Measurements from ENCODE around the gene GPER1.
"Not testable (repeated sequence)": the region's sequence is repeated elsewhere in the genome, so short reads cannot be mapped to it uniquely, and the experiment has no call there.

Gene GPER1

GRCh38 chr7:1103789-1104515, 16.0 kb downstream of the GPER1 start:
- no peak for DNase-seq (ENCODE audit: low spot score)

- DNase-seq (ENCODE audit: low spot score), result no peak
These were observed 16.7 kb downstream of the GPER1 start for GRCh38 chr7:1104516-1105179.

- DNase-seq (ENCODE audit: low spot score), result no peak
These were observed 17.3 kb downstream of the GPER1 start for GRCh38 chr7:1105189-1105588.

GRCh38 chr7:1106063-1106792, 18.3 kb downstream of the GPER1 start:
- no peak for DNase-seq (ENCODE audit: low spot score)

- no peak for DNase-seq (ENCODE audit: low spot score)
These were observed 19.0 kb downstream of the GPER1 start for GRCh38 chr7:1106793-1107421.

GRCh38 chr7:1108264-1108920, 20.5 kb downstream of the GPER1 start:
- no peak for DNase-seq (ENCODE audit: low spot score)

- no peak for DNase-seq (ENCODE audit: low spot score)
These were observed 21.8 kb downstream of the GPER1 start for GRCh38 chr7:1109581-1110310.

GRCh38 chr7:1110358-1110757, 22.4 kb downstream of the GPER1 start:
- DNase-seq (ENCODE audit: low spot score), result no peak

GRCh38 chr7:1111156-1111555, 23.2 kb downstream of the GPER1 start:
- no peak for DNase-seq (ENCODE audit: low spot score)

GRCh38 chr7:1112109-1112508, 24.2 kb downstream of the GPER1 start:
- no peak for DNase-seq (ENCODE audit: low spot score)

- no peak for DNase-seq (ENCODE audit: low spot score)
These were observed 25.0 kb downstream of the GPER1 start for GRCh38 chr7:1112625-1113547.

GRCh38 chr7:1113548-1113885, 25.6 kb downstream of the GPER1 start:
- DNase-seq (ENCODE audit: low spot score), result no peak

GRCh38 chr7:1114088-1114487, 26.2 kb downstream of the GPER1 start:
- DNase-seq (ENCODE audit: low spot score), result no peak

- DNase-seq (ENCODE audit: low spot score), result no peak
These were observed 26.6 kb downstream of the GPER1 start for GRCh38 chr7:1114505-1114904.

- DNase-seq (ENCODE audit: low spot score), result not testable (repeated sequence)
These were observed 27.5 kb downstream of the GPER1 start for GRCh38 chr7:1115171-1116045.

- not testable (repeated sequence) for DNase-seq (ENCODE audit: low spot score)
These were observed 28.6 kb downstream of the GPER1 start for GRCh38 chr7:1116383-1117008.

GRCh38 chr7:1117321-1117928, 29.5 kb downstream of the GPER1 start:
- no peak for DNase-seq (ENCODE audit: low spot score)

GRCh38 chr7:1119201-1119600, 31.3 kb downstream of the GPER1 start:
- no peak for DNase-seq (ENCODE audit: low spot score)

Measured in AG20443 (cell line).